GM21526 (cell line): ENCODE measurements around the gene MAPK14.

Experiments
- ATAC-seq: cut with Tn5 transposase; IDR thresholded peaks from one replicate; pipeline ENCODE4 v1.9.1; 2021; ENCODE audit warnings: moderate library complexity; ENCODE audit not compliant: unreplicated experiment, low FRiP score

Gene MAPK14

GRCh38 chr6:36034441-36034840, 6.8 kb downstream of the MAPK14 start:
- no peak for ATAC-seq

GRCh38 chr6:36035225-36035624, 7.6 kb downstream of the MAPK14 start:
- ATAC-seq, result no peak

- no peak for ATAC-seq
Measured at GRCh38 chr6:36038120-36038876, 10.7 kb downstream of the MAPK14 start.

- no peak for ATAC-seq
Measured at GRCh38 chr6:36039112-36039511, 11.5 kb downstream of the MAPK14 start.

- no peak for ATAC-seq
Measured at GRCh38 chr6:36040958-36041357, 13.3 kb downstream of the MAPK14 start.

GRCh38 chr6:36042618-36043260, 15.1 kb downstream of the MAPK14 start:
- no peak for ATAC-seq

GRCh38 chr6:36049582-36049981, 22.0 kb downstream of the MAPK14 start:
- ATAC-seq, result no peak

GRCh38 chr6:36050305-36050704, 22.7 kb downstream of the MAPK14 start:
- no peak for ATAC-seq

- ATAC-seq, result no peak
Measured at GRCh38 chr6:36050947-36051710, 23.5 kb downstream of the MAPK14 start.

- no peak for ATAC-seq
Measured at GRCh38 chr6:36052097-36052496, 24.5 kb downstream of the MAPK14 start.

- ATAC-seq, result no peak
Measured at GRCh38 chr6:36053878-36054277, 26.3 kb downstream of the MAPK14 start.

- no peak for ATAC-seq
Measured at GRCh38 chr6:36054415-36054814, 26.8 kb downstream of the MAPK14 start.

GRCh38 chr6:36054956-36055355, 27.3 kb downstream of the MAPK14 start:
- no peak for ATAC-seq

- ATAC-seq, result no peak
Measured at GRCh38 chr6:36056178-36056577, 28.6 kb downstream of the MAPK14 start.

- no peak for ATAC-seq
Measured at GRCh38 chr6:36061236-36061635, 33.6 kb downstream of the MAPK14 start.

- ATAC-seq, result no peak
Measured at GRCh38 chr6:36062247-36062646, 34.6 kb downstream of the MAPK14 start.

- no peak for ATAC-seq
Measured at GRCh38 chr6:36063318-36064060, 35.9 kb downstream of the MAPK14 start.

- ATAC-seq, result no peak
Measured at GRCh38 chr6:36064770-36065396, 37.3 kb downstream of the MAPK14 start.

GRCh38 chr6:36065916-36066315, 38.3 kb downstream of the MAPK14 start:
- no peak for ATAC-seq

- ATAC-seq, result no peak
Measured at GRCh38 chr6:36066817-36067216, 39.2 kb downstream of the MAPK14 start.
